ENCODE results near the gene PGPEP1. TPM values are rescaled to one million over a fixed set of nuclear protein-coding genes. Genes with fewer than 3 reads are reported as not detected.
A peak's percentile ranks its signal among the peaks of the same experiment; 100 is the strongest.

Gene PGPEP1
- polyA plus RNA-seq, 1 of the 3 experiments (the other 2 are of a cell fraction), result 13.8 TPM

GRCh38 chr19:18388100-18388959 is 47.9 kb downstream of the PGPEP1 start:
- H3K4me2 ChIP-seq, result peak overlapping the region; percentile 82; the same call in 1 of the 2 replicates
- H3K27me3 ChIP-seq (ENCODE audit: insufficient read depth), result no peaks in the 10 kb centered on the region
- DNase-seq, result peak; percentile 98
- H3K9ac ChIP-seq, result no peak overlapping the region
- H3F3A ChIP-seq (replicated peaks; ENCODE audit: insufficient read depth), result peaks cover 18% of the 10 kb centered on the region
- H3K36me3 ChIP-seq (replicated peaks in 1 of 2; ENCODE audit: control insufficient read depth in 1 of 2, insufficient read depth in 2 of 2, low read length in 1 of 2), result peaks cover 3 to 6% of the 10 kb centered on the region in 2 experiments
- peaks cover 9% of the 10 kb centered on the region for H3K79me2 ChIP-seq (ENCODE audit: insufficient read depth)
- H3K27ac ChIP-seq (ENCODE audit: low read depth in 2 of 2, low read length in 1 of 2), result no peak overlapping the region
- H3K9me2 ChIP-seq, result no peaks in the 10 kb centered on the region
- H3K4me1 ChIP-seq (ENCODE audit: control insufficient read depth in 1 of 2, insufficient read depth in 2 of 2, low read depth in 1 of 2, low read length in 1 of 2), result peaks cover 0 to 9% of the 10 kb centered on the region in 2 experiments; a peak in 1 of 4 replicates
- peak overlapping the region; percentile 51 to 60; a peak in 3 of 4 replicates for H3K4me3 ChIP-seq (ENCODE audit: low read depth in 2 of 2, low read length in 1 of 2)
- WGBS (ENCODE audit: low lambda C conversion rate), result 67% methylated on average over 19 of the region's 86 CpGs
- no peaks in the 10 kb centered on the region for H3K9me3 ChIP-seq
- H4K20me1 ChIP-seq (ENCODE audit: insufficient read depth), result no peaks in the 10 kb centered on the region; the same call in 1 of the 2 replicates
- H2AFZ ChIP-seq (ENCODE audit: low read depth), result no peak overlapping the region
- ChIA-PET CTCF (interaction anchor here (0.6 to 8.6 kb wide), 37 partner anchors 8 to 258 kb away, joined by 3 to 160 read pairs (median 7); partner anchors contain the start of genes IQCN, JUND, LRRC25 and LSM4), POLR2A (interaction anchor here (0.6 to 1.2 kb wide), 6 partner anchors 31 to 176 kb away, joined by 3 to 4 read pairs (median 3); partner anchors contain the start of gene SSBP4)
- no peak for TF ChIP-seq JUND (IDR thresholded peaks at IDR 0.05)
- no peak for TF ChIP-seq MEF2A (IDR thresholded peaks at IDR 0.05; ENCODE audit: borderline replicate concordance, low read depth)
- peak; percentile 85 for TF ChIP-seq CTCF (IDR thresholded peaks at IDR 0.05)
- peak; percentile 66 for TF ChIP-seq SMC3 (IDR thresholded peaks at IDR 0.05; ENCODE audit: low read depth, low read length)
- TF ChIP-seq USF1 (IDR thresholded peaks at IDR 0.05; ENCODE audit: borderline replicate concordance, low read depth), result no peak
- no peak for TF ChIP-seq FOXJ3 (CRISPR knock-in tag; IDR thresholded peaks at IDR 0.05)
- TF ChIP-seq TAF1 (IDR thresholded peaks at IDR 0.05; ENCODE audit: borderline replicate concordance, low read depth, low read length), result 0 out of 2 replicates have a peak, but pooled peaks have one; percentile 21
- TF ChIP-seq GABPA (IDR thresholded peaks at IDR 0.05; ENCODE audit: low read depth), result no peak
- no peak for TF ChIP-seq NFIC (IDR thresholded peaks at IDR 0.05; ENCODE audit: borderline replicate concordance)
- TF ChIP-seq EP300 (IDR thresholded peaks at IDR 0.05; ENCODE audit: borderline replicate concordance in 1 of 2, low read depth in 1 of 2, low read length in 1 of 2), result no peak
- TF ChIP-seq FOXM1 (IDR thresholded peaks at IDR 0.05; ENCODE audit: low read depth), result no peak
- TF ChIP-seq PBX3 (IDR thresholded peaks at IDR 0.05), result no peak
- TF ChIP-seq MAX (IDR thresholded peaks at IDR 0.05; ENCODE audit: low read depth), result peak; percentile 68; the same call in 1 of the 2 replicates
- TF ChIP-seq FOSL2 (IDR thresholded peaks at IDR 0.05; ENCODE audit: borderline replicate concordance, low read depth), result no peak
- TF ChIP-seq RAD21 (IDR thresholded peaks at IDR 0.05; ENCODE audit: low read length), result peak; percentile 59
- no peak for TF ChIP-seq TEAD4 (IDR thresholded peaks at IDR 0.05; ENCODE audit: borderline replicate concordance, insufficient read depth)
- peak; percentile 74; the same call in 1 of the 2 replicates for TF ChIP-seq MXI1 (IDR thresholded peaks at IDR 0.05; ENCODE audit: low read depth, low read length)
- no peak for TF ChIP-seq ELF1 (IDR thresholded peaks at IDR 0.05)
- no peak for TF ChIP-seq USF2 (IDR thresholded peaks at IDR 0.05; ENCODE audit: borderline replicate concordance, low read depth, low read length)
- TF ChIP-seq YY1 (IDR thresholded peaks at IDR 0.05; ENCODE audit: low read depth), result no peak
- no peak for TF ChIP-seq RFX5 (IDR thresholded peaks at IDR 0.05; ENCODE audit: low read length)
- TF ChIP-seq REST (IDR thresholded peaks at IDR 0.05; ENCODE audit: low read depth, low read length), result no peak

Data from SK-N-SH (cell line).